Measurements from ENCODE around the gene SPOCK1.

DNA sequence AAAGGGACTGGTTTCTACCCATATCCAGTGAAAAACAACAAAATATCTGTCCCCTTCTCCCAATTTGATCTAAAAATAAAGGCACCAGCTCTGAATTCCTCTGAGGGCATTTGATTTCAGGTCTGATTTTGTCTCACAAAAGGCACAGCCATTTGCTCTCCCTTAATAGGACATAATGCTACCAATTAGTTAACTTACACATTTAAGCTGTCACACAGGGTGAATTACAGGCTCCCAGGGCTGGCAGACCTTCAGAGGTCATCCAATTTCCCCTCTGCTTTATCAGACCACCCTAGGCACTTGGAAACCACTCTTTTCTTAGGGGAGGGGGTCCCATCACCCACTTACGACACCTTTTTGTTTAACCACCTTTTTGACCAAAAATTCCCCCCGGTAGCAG, 319.9 kb downstream of the SPOCK1 start:
- TF ChIP-seq CTCF (IDR thresholded peaks at IDR 0.05) = no peak
- no peak for TF ChIP-seq POLR2A (IDR thresholded peaks at IDR 0.05)
